Renal cortex interstitium (tissue), 11 donors: Measurements from ENCODE around the gene MEI1. TPM values are rescaled to one million over a fixed set of nuclear protein-coding genes. Genes with fewer than 3 reads are reported as not detected.
"Not testable (repeated sequence)": the region's sequence is repeated elsewhere in the genome, so short reads cannot be mapped to it uniquely, and the experiment has no call there.

Source experiments
- DNase-seq, 11 donors: peaks; one replicate each; pipeline ENCODE4 v3.0.0-alpha.2; 2013; ENCODE audit warnings: low read depth in 9 of 11, low spot score in 4 of 11; ENCODE audit errors: extremely low read depth in 1 of 11
- polyA plus RNA-seq, 3 donors: library from polyadenylated mRNA; unstranded; fragments of 120-200 nt; gene quantifications; one replicate each; pipeline ENCODE4 v1.2.1, GENCODE V29; 2013; ENCODE audit not compliant: insufficient read length in 3 of 3

Gene MEI1
- polyA plus RNA-seq, 3 donors: 2.2 to 2.6 (median 2.5) TPM

DNA sequence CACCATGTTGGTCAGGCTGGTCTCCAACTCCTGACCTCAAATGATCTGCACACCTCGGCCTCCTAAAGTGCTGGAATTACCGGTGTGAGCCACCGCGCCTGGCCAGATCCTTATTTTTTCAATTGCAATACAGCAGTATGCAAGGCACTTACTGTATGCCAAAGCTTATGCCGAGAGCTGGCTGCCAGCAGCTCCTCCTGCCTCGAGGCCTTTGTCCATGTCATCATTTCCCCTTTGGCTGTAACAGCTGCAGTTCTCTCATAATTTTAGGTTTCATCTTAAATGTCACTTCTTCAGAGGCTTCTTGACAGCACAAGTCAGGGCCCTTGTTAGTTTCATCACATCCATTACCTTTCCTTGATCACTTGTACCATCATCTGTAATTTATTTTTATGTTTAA lies 132.1 kb downstream of the MEI1 start:
- no peak for DNase-seq

DNA sequence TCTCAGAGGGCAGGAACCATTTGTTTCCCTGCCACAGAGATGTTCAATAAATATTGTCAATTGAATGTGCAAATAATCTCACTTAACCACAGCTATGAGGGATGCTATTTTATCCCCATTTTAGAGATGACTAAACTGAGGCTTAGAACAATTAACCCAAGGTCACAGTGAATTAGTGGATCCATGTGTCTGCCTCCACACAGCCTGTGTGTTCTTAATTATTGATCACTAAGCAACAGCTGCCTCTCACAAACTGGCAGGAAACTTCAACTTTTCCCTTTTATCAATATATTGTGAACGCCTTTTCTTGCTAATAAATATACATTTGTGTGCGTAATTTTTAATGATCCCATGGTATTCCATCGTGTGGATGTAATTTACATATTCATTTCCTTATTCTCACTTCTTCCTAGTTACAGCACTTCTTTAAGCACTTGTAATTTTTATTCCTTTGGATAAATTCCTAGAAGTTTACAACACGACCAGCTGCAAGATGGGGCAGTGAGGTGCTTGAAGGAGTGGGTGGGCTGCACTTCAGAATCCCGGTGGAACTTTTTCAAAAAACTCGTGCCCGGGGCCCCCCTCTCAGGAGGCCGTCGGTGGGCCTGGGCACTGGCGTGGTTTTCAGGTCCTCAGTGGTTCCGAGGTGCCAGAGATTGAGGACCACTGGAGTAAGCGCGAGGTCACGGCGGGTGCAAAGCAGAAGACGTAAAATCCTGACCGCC lies 132.7 kb downstream of the MEI1 start:
- DNase-seq: peak in 2 of 11 donors; percentile 17 to 27

DNA sequence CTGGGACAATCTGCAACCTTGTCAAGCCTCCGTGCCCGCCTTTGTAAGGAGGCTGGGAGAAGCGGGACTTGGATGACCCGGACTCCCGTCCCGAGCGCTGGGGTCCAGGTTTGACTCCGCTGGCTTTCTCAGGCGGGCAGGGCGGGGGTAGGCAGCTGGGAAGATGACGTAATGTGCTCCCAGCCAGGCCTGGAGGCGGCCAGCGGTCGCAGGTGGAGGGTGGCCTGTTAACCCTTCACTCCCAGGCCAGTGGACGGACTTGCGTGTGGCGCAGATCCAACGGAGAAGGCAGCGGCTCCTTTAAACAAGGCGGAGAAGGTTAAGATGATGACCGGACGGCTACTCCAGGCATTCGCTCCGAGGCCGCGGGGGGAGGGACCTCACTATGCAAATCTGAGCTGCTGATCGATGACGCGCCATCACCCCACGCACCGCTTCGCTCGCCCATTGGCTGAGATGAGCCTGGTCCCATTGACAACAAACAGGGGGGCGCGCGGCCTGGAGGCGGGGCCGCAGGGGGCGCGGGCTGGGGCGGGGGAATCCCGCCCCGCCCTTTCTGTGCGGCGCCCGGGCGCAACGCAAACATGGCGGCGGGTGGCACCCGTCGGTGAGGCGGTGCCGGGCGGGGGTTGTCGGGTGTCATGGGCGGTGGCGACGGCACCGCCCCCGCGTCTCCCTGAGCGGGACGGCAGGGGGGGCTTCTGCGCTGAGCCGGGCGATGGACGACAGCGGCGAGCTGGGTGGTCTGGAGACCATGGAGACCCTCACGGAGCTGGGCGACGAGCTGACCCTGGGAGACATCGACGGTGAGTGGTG lies 133.5 kb downstream of the MEI1 start, which contains the start of gene SREBF2:
TSS of gene SREBF2 (plus strand) at position 553 of the 816 bp plus-strand sequence. CDS start at position 719, 166 bp downstream.
- peak; percentile 97 to 100 (median 99) for DNase-seq

DNA sequence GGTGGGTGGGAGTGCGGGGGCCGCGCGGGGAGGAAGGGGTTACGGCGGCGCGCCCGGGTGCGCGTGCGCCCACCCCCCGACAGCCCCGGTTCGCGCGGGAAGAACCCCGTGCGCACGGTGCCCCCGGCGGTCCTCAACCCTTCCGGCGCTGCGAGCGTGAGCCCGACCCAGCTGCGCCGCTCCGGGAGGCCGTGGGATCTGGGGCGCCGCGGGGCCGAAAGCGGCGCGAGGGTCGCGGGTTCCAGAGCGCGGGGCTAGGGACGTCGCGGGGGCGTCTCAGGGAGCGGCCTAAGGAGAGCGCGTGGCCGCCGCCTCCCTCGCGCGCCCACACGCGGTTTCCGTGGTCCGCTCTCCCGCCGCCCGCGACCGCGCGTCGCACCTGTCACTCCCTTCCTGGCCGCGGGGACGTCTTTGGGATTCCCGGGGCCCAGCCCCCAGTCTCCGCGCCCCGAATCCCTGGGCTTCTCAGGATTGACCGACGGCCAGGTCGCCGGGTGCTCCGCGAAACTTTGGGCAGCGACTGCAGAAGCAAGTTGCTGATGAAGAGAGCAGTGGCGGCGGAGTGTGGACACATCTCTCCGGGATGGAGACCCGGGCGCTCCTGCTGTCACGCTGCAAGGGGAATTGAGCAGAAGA lies 134.2 kb downstream of the MEI1 start:
- peak in 1 of 11 donors; percentile 23 for DNase-seq

DNA sequence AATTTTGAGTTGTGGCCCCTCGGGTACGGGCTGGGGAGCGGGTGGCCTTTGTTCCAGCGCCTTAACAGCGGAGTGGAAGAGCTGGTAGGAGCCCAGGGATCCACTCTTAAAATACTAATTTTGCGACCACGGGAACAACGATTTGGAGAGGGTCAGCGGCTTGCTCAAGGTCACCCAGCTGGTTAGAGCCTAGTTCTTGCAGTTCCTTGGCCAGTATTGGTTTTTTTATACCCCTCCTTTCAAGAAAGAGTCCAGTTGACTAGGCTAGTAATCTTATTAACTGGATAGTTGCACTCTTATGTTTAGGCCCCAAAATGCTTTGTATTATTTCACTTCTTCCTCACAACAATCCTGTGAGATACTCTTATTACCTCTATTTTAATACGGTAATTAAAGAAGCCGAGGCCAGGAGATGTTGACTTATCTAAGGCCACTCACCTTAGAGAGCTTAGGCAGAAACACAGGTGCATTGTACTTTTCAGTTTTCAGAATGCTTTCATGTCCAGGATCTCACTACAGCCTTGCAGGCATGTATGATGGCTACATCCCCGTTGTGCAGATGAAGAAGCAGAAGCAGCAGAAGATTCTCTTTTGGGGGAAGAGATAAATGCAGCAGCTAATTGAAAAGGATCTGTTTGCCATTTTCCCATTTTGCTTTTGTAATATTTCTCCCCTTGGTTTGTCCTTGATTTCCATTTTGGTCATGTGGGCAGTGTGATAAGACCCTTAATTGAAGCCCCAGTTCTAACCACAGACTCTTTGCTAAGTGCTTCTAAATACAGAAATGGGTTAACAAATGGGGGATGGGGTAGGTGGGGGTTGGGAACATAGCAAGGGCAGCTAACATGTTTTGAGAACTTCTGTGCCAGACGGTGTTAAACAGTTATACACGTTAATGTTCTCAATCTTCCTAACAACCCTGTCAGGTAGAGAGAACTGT lies 135.0 kb downstream of the MEI1 start:
- DNase-seq: no peak

DNA sequence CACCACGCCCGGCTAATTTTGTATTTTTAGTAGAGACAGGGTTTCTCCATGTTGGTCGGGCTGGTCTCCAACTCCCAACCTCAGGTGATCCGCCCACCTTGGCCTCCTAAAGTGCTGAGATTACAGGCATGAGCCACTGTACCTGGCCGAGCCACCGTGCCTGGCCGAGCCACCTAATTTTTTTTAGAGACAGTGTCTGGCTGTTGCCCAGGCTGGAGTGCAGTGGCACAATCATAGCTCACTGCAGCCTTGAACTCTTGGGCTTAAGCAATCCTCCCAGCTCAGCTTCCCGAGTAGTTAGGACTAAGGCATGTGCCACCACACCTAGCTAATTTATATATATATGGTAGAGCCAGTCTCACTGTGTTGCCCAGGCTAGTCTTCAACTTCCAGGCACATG lies 136.2 kb downstream of the MEI1 start:
- DNase-seq: not testable (repeated sequence)

DNA sequence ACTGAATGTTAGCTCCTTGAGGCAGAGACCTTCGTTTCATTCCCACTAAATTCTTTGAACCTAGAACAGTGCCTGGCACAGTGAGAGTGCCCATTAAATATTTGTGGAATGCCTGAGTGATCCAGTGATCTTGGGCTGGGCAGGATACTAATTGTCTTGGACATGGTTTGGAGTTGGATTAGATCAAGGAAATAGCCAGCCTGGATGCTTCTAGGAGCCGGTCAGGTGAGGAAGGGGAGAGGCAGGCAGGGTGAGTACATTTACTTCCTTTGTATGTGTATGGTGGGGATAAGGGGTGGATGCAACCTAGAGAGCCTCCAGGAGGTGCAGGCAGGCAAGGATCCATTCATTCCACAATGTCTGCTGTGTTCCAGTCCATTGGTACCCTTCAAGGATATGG lies 137.2 kb downstream of the MEI1 start:
- DNase-seq: no peak

DNA sequence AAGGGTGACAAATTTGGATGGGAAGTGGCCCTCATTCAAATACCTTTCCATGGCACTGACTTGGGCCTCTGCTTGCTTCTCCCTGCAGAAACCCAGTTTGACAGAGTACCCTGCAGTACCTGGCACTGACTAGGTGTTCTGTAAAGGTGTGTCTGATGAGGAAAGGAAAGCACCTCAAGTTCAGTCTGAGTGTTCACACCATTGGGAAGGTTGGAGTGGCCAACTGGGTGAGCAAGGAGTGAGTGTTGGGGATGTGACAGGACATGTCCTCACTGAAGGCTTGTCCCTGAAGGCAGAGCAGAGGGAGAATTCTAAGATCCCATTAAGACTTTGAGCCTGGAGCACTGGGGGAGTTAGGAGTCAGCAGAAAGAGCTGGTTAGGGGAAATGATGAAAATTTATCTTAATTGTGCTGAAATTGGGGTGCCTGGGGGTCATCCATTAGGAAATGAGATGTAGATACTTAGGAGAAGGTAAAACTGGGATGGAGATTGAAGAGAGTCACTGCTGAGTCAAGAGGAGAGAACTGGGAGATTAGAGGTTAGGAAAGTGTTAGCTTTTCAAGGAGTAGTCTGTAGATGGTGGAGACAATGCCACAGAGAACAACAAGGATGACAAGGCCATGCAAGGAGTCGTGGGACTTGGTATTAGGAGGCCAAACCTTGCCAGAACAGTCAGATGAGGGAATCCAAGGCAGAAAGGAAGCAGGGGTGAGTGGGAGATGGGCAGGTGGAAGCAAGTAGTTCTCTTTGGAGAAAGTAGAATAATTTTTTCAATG lies 139.7 kb downstream of the MEI1 start:
- no peak for DNase-seq

DNA sequence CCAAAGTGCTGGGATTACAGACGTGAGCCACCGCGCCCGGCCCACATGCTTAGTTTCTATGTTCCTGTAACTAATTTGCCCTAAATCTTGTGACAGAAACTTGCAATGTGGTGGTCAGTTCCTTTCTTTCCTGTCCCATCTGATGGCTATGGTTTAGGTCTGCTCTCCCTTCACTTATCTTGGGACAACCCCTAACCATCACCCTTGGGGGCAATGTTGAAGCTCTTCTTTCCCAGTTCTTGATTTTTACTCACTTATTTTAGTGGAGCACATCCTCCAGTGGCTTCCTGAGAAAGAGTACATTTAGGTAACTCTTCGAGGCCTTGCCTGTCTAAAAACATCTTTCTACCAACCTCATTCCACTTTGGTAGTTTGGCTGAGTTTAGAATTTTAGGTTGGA lies 140.9 kb downstream of the MEI1 start:
- no peak for DNase-seq

DNA sequence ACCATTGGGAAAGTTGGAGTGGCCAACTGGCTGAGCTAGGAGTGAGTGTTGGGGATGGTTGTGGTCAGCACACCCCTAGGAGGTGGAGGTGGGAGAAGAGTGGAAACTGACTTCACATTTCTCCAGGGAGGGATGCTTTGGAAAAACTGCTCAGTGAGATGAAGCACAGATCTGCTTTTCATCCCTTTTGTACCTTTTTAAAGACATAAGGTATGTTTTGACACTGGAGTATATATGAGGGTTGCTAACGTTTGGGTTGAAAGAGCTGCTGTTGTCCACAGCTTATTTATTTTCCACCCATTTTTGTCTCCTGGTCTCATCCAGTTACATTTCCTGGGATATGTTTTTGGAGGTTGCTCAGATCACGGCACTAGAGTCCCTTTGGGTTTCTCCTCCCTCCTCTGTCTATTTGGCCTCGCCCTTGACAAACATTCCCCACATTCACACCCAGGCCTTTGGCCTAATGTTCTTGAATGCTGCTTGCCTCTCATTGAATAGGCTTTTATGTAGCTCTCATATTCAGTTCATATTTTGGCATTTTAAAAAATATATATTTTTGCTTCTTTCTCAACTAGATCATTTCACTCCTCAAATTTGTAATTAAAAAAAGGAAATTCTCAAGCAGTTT lies 141.9 kb downstream of the MEI1 start:
- DNase-seq: no peak

DNA sequence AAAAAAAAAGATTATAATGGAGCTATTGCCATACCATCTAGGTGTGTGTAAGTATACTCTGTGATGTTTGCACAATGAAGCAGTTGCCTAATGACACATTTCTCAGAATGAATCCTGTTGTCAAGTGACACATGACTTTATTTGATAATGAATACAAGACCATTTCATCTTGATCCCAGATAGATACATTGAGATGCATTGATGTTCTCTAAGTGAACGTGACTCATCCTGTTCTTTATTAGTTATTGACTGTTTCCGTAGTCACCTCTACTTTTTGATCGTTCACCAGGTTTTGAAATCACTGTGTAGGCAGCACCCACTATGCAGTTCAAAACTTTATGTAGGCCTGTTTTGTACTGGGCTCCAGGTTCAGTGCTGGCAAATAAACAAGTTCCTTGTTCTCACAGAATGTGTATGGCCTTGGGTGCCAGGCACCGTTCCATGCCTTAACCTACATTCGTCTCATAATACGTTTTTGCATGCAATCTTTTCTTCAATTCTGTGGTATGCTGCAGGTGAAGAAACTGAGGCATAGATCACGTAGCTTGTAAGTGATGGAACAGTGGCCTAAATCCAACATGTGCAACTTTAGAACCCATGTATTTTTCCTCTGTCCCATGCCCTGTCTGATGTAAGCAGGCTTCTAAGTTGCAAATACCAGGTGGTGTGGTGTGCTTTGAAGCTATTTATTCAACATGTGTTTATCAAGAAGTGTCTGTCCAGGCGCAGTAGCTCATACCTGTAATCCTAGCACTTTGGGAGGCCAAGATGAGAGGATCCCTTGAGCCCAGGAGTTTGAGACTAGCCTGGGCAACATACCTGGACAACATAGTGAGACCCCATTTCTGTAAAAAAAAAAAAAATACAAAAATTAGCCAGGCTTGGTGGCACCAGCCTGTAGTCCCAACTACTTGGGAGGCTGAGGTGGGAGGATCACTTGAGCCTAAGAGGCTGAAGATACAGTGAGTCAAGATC lies 144.0 kb downstream of the MEI1 start:
- DNase-seq: no peak

DNA sequence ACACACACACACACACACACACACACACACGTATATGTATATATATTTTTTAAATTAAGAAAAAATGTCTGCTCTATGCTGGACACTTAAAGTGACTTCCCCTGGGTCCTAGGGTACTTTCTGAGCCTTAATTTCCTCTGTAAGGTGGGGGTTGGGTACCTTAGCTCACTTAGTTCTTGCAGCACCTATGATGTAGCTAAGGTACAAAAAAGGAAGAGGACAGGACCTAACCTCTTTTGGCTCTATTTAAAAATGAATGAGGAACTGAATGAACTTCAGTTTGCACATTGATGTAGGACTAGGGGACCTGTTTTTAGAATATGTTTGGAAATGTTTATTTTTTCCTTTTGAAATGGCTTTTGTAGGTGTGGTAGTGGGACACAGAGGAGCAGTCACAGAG lies 144.7 kb downstream of the MEI1 start:
- DNase-seq: no peak

DNA sequence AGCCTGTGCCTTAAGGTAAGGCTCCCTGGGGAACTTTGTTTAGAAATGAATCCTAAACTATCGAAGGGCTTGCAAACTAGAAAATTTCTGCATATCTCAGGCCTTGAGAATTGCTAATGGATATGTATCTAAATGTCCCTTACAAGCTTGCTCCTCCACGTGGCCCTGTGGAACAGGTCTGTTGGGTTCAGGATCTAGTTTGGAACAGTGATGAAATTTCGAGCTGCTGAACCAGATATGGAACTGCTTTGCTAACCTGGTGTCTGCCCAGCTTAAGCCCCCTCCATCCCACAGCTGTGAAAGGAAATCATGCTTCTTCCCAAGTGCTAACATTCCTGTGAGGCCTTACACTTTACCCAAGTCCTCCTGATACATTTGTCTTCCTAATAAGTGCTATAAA lies 145.2 kb downstream of the MEI1 start:
- DNase-seq: no peak

DNA sequence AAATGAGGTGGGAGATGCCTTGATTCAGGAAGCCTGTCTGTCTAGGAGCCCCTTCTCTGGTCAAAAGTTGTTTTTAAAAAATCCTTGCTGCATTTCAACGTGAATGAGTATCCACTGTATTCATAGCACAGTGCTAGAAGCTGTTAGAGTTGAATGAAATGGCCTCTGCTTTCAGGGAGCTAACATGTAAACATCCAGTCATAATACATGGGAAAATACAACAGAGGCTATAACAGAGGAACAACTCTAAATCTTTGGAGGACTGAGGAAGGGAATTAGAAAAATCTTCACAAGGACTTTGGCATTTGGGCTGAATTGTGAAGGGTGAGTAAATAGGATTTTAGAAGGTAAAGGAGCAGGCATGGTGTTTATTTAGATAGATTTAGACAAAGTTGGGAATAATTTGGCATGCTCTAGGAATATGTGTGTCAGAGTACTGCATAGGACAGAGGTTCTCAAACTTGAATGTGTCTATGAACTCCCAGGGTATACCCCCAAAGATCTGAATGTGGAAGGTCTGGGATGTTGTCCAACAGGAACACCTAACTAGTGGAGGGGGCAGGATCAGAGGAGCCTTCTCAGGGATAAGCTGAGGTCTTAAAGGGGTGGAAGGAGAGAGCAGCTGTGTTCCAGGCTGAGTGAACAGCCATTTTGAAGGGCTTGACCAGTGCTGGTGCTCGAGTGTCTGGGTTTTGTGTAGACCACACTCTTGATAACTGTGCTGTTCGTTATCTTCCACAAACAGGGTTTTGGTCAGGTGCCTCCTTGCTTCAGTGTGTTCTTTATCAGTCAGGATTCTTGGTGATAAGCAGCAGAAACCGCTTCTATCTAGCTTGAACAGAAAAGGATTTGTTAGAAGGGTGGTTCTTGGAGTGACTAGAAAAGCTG lies 146.3 kb downstream of the MEI1 start:
- no peak for DNase-seq

DNA sequence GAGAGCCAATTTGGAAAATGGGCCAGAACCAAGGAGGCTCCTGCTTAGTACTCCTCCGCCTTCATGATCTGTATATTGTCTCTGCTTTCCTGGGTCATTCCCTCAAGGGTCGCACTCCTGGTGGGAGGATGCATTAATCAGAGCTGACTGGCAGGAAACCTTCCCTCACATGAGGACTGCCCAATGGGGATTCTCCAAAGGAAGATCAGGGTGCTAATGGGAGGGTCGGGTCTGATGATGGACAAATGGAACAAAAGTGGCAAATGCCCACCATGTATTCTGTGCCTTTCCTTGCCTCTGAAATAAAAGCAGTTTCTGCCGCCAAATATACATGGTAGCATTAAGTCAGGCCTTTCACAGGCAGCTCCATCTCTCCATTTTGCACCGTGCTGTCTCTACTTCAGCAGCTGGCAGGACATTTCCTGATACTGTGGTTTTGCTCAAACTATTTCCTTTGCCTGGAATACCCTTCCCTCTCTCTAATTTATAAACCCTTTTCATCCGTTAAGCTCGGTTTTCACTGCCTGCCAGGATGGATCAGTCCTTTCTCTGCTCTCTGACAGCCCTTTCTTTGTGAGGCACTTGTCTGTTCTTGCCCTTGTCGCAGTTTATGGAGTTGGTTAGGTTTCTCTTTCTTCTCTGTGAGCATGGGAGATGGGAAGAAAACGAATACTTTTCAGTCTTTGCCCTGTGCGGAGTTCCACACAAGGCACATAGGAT lies 147.1 kb downstream of the MEI1 start:
- no peak for DNase-seq
